Thyroid gland (tissue), 4 donors: ENCODE measurements around the gene HECTD2. TPM values are rescaled to one million over a fixed set of nuclear protein-coding genes. Genes with fewer than 3 reads are reported as not detected.
"Not testable (repeated sequence)": the region's sequence is repeated elsewhere in the genome, so short reads cannot be mapped to it uniquely, and the experiment has no call there.

Experiments used
- DNase-seq, 2 donors: peaks; one replicate each; pipeline ENCODE4 v3.0.0-alpha.2; 2019
- H3K27ac ChIP-seq, 3 donors: fragments of 200-600 bp; sonication (generic); 1 replicate in 2 of 3; 2 replicates in 1 of 3; pipeline ENCODE4 v1.5.1; 2016 to 2019; ENCODE audit warnings: mild to moderate bottlenecking in 1 of 3, moderate library complexity in 1 of 3
- H3K27me3 ChIP-seq: fragments of 200-600 bp; sonication (generic); one replicate; pipeline ENCODE4 v1.5.1; 2019
- H3K36me3 ChIP-seq, 2 donors: fragments of 200-600 bp; sonication (generic); one replicate each; pipeline ENCODE4 v1.5.1; 2016 to 2019
- H3K4me1 ChIP-seq, 2 donors: fragments of 200-600 bp; sonication (generic); one replicate each; pipeline ENCODE4 v1.5.1; 2017 to 2019
- H3K4me3 ChIP-seq, 3 donors: fragments of 200-600 bp; sonication (generic); replicated peaks in 1 of 3; 1 replicate in 2 of 3; 2 replicates in 1 of 3; pipeline ENCODE4 v1.5.1; 2016; ENCODE audit warnings: mild to moderate bottlenecking in 1 of 3
- H3K9me3 ChIP-seq: fragments of 200-600 bp; sonication (generic); one replicate; pipeline ENCODE4 v1.5.1; 2017
- POLR2A ChIP-seq, 2 donors: fragments of 450-650 bp; IDR thresholded peaks; one replicate each; pipeline ENCODE4 v1.6.1; 2017; ENCODE audit warnings: antibody characterized with exemption in 2 of 2, mild to moderate bottlenecking in 2 of 2, moderate library complexity in 1 of 2
- WGBS, 2 donors: methylation state at CpG; one replicate each; pipeline ENCODE4 v1.1.5; 2017; 5-methylcytosine and 5-hydroxymethylcytosine counted together
- intact Hi-C: fragments of 100-400 bp; cut with DNase I; formaldehyde crosslinking; loops from one replicate; pipeline ENCODE4 v1.15.1; 2023
- total RNA-seq, 4 donors: library from RNA; depleted of rRNA; stranded (reverse); fragments of >200 nt; gene quantifications; one replicate each; pipeline ENCODE4 v1.2.3, GENCODE V29; 2016
- TF ChIP-seq, protein P1 (sequence below), 6 experiments: fragments of 200-600 bp in 3 of 6; fragments of 450-650 bp in 3 of 6; sonication (generic) in 3 of 6; IDR thresholded peaks; one replicate each; pipeline ENCODE4 v1.5.1; 2016 to 2019; ENCODE audit warnings: antibody characterized with exemption in 6 of 6, mild to moderate bottlenecking in 2 of 6, inconsistent platforms in 1 of 6, moderate library complexity in 1 of 6

Gene HECTD2
- total RNA-seq, 4 donors from 2014 or later: 16.0 to 25.2 (median 20.6) TPM

DNA sequence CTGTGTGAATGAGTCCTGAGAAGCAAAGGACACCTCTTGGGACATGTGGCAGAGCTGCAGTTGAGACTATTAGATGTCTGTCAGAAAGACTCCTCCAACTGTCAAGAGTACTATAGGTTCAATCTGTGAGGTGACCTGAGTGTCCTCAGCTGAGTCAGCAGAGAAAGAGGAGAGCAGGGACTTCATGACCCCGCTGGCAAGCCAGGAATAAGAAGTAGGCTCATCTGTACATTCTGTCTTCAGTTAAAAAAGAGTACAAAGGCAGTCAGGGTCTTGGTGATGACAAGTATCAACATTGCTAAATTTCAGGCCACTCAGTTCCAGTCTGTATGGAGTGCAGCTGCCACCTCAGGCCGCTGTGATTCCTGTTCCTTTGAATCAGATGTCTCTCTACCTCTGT lies 25.1 kb downstream of the HECTD2 start:
- H3K27ac ChIP-seq: no peak overlapping the region
- no peaks in the 10 kb centered on the region for H3K9me3 ChIP-seq
- intact Hi-C loops: no loop called here
- H3K27me3 ChIP-seq: no peaks in the 10 kb centered on the region
- H3K36me3 ChIP-seq: no peaks in the 10 kb centered on the region
- no peaks in the 10 kb centered on the region for H3K4me1 ChIP-seq
- no peak overlapping the region for H3K4me3 ChIP-seq
- no peak for DNase-seq
- TF ChIP-seq, protein P1, sequence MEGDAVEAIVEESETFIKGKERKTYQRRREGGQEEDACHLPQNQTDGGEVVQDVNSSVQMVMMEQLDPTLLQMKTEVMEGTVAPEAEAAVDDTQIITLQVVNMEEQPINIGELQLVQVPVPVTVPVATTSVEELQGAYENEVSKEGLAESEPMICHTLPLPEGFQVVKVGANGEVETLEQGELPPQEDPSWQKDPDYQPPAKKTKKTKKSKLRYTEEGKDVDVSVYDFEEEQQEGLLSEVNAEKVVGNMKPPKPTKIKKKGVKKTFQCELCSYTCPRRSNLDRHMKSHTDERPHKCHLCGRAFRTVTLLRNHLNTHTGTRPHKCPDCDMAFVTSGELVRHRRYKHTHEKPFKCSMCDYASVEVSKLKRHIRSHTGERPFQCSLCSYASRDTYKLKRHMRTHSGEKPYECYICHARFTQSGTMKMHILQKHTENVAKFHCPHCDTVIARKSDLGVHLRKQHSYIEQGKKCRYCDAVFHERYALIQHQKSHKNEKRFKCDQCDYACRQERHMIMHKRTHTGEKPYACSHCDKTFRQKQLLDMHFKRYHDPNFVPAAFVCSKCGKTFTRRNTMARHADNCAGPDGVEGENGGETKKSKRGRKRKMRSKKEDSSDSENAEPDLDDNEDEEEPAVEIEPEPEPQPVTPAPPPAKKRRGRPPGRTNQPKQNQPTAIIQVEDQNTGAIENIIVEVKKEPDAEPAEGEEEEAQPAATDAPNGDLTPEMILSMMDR (IDR thresholded peaks at IDR 0.05): no peak
- no peak for TF ChIP-seq POLR2A (IDR thresholded peaks at IDR 0.05)
- WGBS, 2 donors: 97% methylated on average over 2 of the region's 2 CpGs

DNA sequence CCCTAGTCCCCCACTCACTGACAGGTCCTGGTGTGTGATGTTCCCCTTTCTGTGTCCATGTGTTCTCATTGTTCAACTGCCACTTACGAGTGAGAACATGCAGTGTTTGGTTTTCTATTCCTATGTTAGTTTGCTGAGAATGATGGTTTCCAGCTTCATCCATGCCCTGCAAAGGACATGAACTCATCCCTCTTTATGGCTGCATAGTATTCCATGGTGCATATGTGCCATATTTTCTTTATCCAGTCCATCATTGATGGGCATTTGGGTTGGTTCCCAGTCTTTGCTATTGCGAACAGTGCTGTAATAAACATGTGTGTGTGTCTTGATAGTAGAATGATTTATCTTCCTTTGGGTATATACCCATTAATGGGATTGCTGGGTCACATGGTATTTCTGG lies 28.1 kb downstream of the HECTD2 start:
- 97 to 99% methylated on average over 2 of the region's 2 CpGs for WGBS, 2 donors
- H3K4me3 ChIP-seq, H3K36me3 ChIP-seq, H3K27me3 ChIP-seq, H3K27ac ChIP-seq, intact Hi-C loops, DNase-seq, H3K4me1 ChIP-seq, H3K9me3 ChIP-seq: not testable (repeated sequence)

- H3K9me3 ChIP-seq: no peaks in the 10 kb centered on the region
- no peaks in the 10 kb centered on the region for H3K27me3 ChIP-seq
- no peaks in the 10 kb centered on the region for H3K36me3 ChIP-seq
- WGBS, 2 donors: 83 to 86% methylated on average over 6 of the region's 6 CpGs
- no peak overlapping the region for H3K4me3 ChIP-seq
- TF ChIP-seq, protein P1 (IDR thresholded peaks at IDR 0.05): no peak
- no peak for TF ChIP-seq POLR2A (IDR thresholded peaks at IDR 0.05)
- no peak overlapping the region for H3K27ac ChIP-seq
- no peaks in the 10 kb centered on the region for H3K4me1 ChIP-seq
- DNase-seq: no peak
- intact Hi-C loops: no loop called here
Measured at GRCh38 chr10:91444211-91445182, 34.4 kb downstream of the HECTD2 start.

DNA sequence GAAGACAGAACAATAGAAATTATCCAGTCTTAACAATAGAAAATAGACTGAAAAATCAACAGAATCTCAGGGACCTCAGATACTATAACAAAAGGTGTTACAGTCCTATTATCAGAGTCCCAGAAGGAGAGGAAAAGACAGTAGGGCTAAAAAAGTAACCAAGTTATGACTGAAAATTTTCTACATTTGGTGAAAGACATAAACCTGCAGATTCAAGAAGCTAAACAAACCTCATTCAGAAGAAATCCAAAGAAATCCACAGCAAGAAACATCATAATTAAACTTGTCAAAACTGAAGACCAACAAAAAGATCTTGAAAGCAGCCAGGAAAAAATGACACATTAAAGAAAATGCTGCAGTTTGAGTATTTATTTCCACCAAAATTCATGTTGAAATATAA lies 41.9 kb downstream of the HECTD2 start:
- Histone ChIP-seq H3K9me3 (no peaks in the 10 kb centered on the region), H3K36me3 (no peaks in the 10 kb centered on the region), H3K4me1 (no peaks in the 10 kb centered on the region), H3K27ac (no peak overlapping the region), H3K4me3 (no peak overlapping the region), H3K27me3 (no peaks in the 10 kb centered on the region)
- no peak for DNase-seq
- intact Hi-C loops: no loop called here
- TF ChIP-seq, protein P1 (IDR thresholded peaks at IDR 0.05): no peak
- no peak for TF ChIP-seq POLR2A (IDR thresholded peaks at IDR 0.05)

GRCh38 chr10:91453535-91453934 lies 43.4 kb downstream of the HECTD2 start:
- intact Hi-C loops: no loop called here
- Histone ChIP-seq H3K9me3 (no peaks in the 10 kb centered on the region), H3K27me3 (no peaks in the 10 kb centered on the region), H3K27ac (no peak overlapping the region), H3K36me3 (no peaks in the 10 kb centered on the region), H3K4me3 (no peak overlapping the region), H3K4me1 (no peaks in the 10 kb centered on the region)
- TF ChIP-seq POLR2A (IDR thresholded peaks at IDR 0.05): no peak
- TF ChIP-seq, protein P1 (IDR thresholded peaks at IDR 0.05): no peak
- DNase-seq: no peak

- H3K4me3 ChIP-seq, H3K27ac ChIP-seq, H3K9me3 ChIP-seq, H3K4me1 ChIP-seq, H3K36me3 ChIP-seq, H3K27me3 ChIP-seq, intact Hi-C loops, DNase-seq: not testable (repeated sequence)
- WGBS, 2 donors: 94 to 100% methylated on average over 1 of the region's 1 CpG
Measured at GRCh38 chr10:91455135-91455534, 45.0 kb downstream of the HECTD2 start.
